Activated CD8-positive, alpha-beta memory T cell treated with anti-CD3 and anti-CD28 coated beads, Interleukin-2, amount 50 U/mL, for 4 hours (primary cell): Measurements from ENCODE around the gene STK32C.

Experiments
- DNase-seq: peaks from one replicate; pipeline ENCODE4 v3.0.0-alpha.2; 2020

Gene STK32C

GRCh38 chr10:132206377-132206745 lies 101.4 kb downstream of the STK32C start:
- no peak for DNase-seq

- DNase-seq = no peak
Observed at GRCh38 chr10:132205650-132206376, 101.9 kb downstream of the STK32C start.

- DNase-seq = no peak
Observed at GRCh38 chr10:132204781-132205473, 102.8 kb downstream of the STK32C start.

GRCh38 chr10:132204078-132204780 lies 103.5 kb downstream of the STK32C start:
- DNase-seq = no peak

GRCh38 chr10:132203256-132204077 lies 104.3 kb downstream of the STK32C start:
- DNase-seq = no peak

- no peak for DNase-seq
Observed at GRCh38 chr10:132202070-132202970, 105.4 kb downstream of the STK32C start.

GRCh38 chr10:132201111-132201969 lies 106.4 kb downstream of the STK32C start:
- DNase-seq = no peak

- peak; percentile 14 for DNase-seq
Observed at GRCh38 chr10:132200344-132201110, 107.2 kb downstream of the STK32C start.

- DNase-seq = no peak
Observed at GRCh38 chr10:132199854-132200311, 107.9 kb downstream of the STK32C start.

- DNase-seq = no peak
Observed at GRCh38 chr10:132199268-132199853, 108.4 kb downstream of the STK32C start.

- no peak for DNase-seq
Observed at GRCh38 chr10:132198381-132199181, 109.2 kb downstream of the STK32C start.

- DNase-seq = no peak
Observed at GRCh38 chr10:132198068-132198370, 109.7 kb downstream of the STK32C start.

- no peak for DNase-seq
Observed at GRCh38 chr10:132197271-132198067, 110.3 kb downstream of the STK32C start.

- no peak for DNase-seq
Observed at GRCh38 chr10:132196178-132197113, 111.3 kb downstream of the STK32C start.

- no peak for DNase-seq
Observed at GRCh38 chr10:132195366-132196075, 112.2 kb downstream of the STK32C start.

- no peak for DNase-seq
Observed at GRCh38 chr10:132194726-132195125, 113.0 kb downstream of the STK32C start.
